ENCODE results near the gene IQUB.

- TF ChIP-seq CTCF (IDR thresholded peaks at IDR 0.05; ENCODE audit: low read depth, low read length, poor library complexity, severe bottlenecking), result no peak
- TF ChIP-seq EZH2phosphoT487 (IDR thresholded peaks at IDR 0.05; ENCODE audit: borderline replicate concordance, low read length), result no peak
Measured at GRCh38 chr7:123569352-123570010, 35.1 kb upstream of the IQUB start.

Data from DOHH2 (cell line).